Activated CD4-positive, alpha-beta T cell treated with anti-CD3 and anti-CD28 coated beads for 36 hours (primary cell): ENCODE data around the gene PRKAG2. TPM values are rescaled to one million over a fixed set of nuclear protein-coding genes. Genes with fewer than 3 reads are reported as not detected.

Experiments
- ATAC-seq: fragments of 200-7000 bp; cut with Tn5 transposase; one replicate; pipeline ENCODE4 v1.10.0; 2021; ENCODE audit warnings: mild to moderate bottlenecking, moderate library complexity
- CTCF ChIA-PET: fragments of 350-600 bp; sonication (Branson Sonifier 250); formaldehyde crosslinking; loops from one replicate; lab custom pipeline; 2021; ENCODE audit warnings: antibody characterized with exemption; lab: Charles Lee
- POLR2A ChIA-PET: fragments of 350-600 bp; sonication (Branson Sonifier 250); formaldehyde crosslinking; loops from one replicate; lab custom pipeline; 2021; ENCODE audit warnings: antibody characterized with exemption, inconsistent platforms; lab: Charles Lee
- DNase-seq: peaks from one replicate; pipeline ENCODE4 v3.0.0-alpha.2; 2020
- H3K27ac Mint-ChIP-seq: one replicate; pipeline ENCODE4 v1.8.0; 2021; ENCODE audit warnings: mixed read lengths
- H3K27me3 Mint-ChIP-seq: one replicate; pipeline ENCODE4 v1.8.0; 2021; ENCODE audit warnings: mixed read lengths
- H3K36me3 Mint-ChIP-seq: one replicate; pipeline ENCODE4 v1.8.0; 2021; ENCODE audit warnings: low read depth, mixed read lengths
- H3K4me1 Mint-ChIP-seq: one replicate; pipeline ENCODE4 v1.8.0; 2021; ENCODE audit warnings: mixed read lengths
- H3K4me3 Mint-ChIP-seq: one replicate; pipeline ENCODE4 v1.8.0; 2021; ENCODE audit warnings: mild to moderate bottlenecking, moderate library complexity, mixed read lengths
- H3K9me3 Mint-ChIP-seq: one replicate; pipeline ENCODE4 v1.8.0; 2021; ENCODE audit warnings: low read depth, mixed read lengths
- intact Hi-C, 2 experiments: fragments of 100-400 bp; cut with DNase I in 1 of 2; cut with micrococcal nuclease in 1 of 2; formaldehyde crosslinking; loops; one replicate each; pipeline versions ENCODE4 v1.14.2 to v1.15.1; 2022 to 2024; cut with DNase I, micrococcal nuclease
- total RNA-seq, 2 experiments: library from RNA; stranded (reverse); gene quantifications; one replicate each; pipeline ENCODE4 v1.2.3, GENCODE V29; 2021

Gene PRKAG2
- total RNA-seq, 2 experiments from 2014 or later, result 19.6 to 21.5 TPM

DNA sequence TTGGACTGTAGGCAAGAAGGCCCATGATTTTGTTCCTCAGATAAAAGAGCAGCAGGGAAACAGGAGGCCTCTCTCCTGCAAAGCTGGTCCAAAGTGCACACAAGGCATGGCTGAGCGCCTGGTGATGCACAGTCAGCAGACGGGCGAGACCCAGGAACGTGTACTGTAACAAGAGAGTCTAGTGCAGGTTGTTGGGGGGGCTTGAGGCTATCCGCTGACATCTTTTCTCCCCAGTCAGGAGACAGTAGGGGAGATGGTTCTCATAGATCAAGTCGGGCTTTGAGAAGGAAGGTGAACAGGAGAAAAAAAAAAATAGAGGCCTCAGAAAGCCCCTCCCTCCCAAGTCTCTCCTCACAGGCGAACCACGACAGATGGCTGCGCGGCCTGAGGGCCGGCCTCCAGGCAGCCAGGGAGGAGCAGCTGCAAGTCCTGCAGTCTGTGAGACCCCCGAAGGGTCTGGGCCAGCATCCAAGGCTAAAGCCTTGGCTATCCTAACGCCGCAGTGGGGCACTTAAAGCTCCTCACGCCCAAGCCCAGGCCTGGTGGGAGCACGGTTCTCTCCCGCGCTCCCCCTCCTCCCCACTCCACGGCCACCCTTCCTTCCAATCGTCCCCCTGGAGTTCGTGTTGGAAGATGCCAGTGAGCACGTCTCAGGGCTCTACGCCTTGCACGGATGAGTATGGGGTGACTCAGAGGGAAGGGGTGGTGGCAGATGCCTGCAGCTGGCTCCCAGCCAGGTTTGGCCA, 68.3 kb downstream of the PRKAG2 start:
- H3K36me3 Mint-ChIP-seq, result no peaks in the 10 kb centered on the region
- H3K27me3 Mint-ChIP-seq, result no peaks in the 10 kb centered on the region
- no peak for ATAC-seq
- peaks cover 2% of the 10 kb centered on the region for H3K4me1 Mint-ChIP-seq
- H3K27ac Mint-ChIP-seq, result no peak overlapping the region
- no peaks in the 10 kb centered on the region for H3K9me3 Mint-ChIP-seq
- H3K4me3 Mint-ChIP-seq, result no peak overlapping the region
- intact Hi-C loops, result no loop called here
- CTCF ChIA-PET, result no interaction called here
- POLR2A ChIA-PET, result interaction anchor here (0.7 kb wide), 1 partner anchor 22 kb away, joined by 3 read pairs; no protein-coding TSS in a partner anchor
- no peak for DNase-seq

DNA sequence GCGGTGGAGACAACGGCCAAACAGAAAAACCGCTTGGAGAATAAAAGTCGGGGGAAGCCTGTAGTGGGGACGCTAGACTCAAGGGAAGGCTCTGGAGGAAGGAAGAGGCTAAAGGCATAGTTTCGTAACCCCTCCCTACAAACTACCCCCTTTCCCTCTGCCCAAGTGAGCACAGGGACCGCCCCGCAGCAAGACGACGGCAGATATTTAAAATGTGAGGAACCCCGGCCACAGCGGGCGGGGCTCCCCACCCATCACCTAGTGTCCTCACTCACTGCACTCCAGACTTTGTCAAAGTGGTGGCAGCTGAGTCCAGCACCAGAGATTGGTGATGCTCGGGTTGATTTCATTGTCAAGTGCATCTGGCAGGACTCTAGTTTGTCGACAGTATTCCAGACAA, 69.1 kb downstream of the PRKAG2 start:
- CTCF ChIA-PET, result no interaction called here
- ATAC-seq (no peak), DNase-seq (no peak)
- no peaks in the 10 kb centered on the region for H3K9me3 Mint-ChIP-seq
- H3K27ac Mint-ChIP-seq, result no peak overlapping the region
- POLR2A ChIA-PET, result interaction anchor here (0.7 kb wide), 1 partner anchor 21 kb away, joined by 3 read pairs; no protein-coding TSS in a partner anchor
- no peaks in the 10 kb centered on the region for H3K36me3 Mint-ChIP-seq
- no peaks in the 10 kb centered on the region for H3K27me3 Mint-ChIP-seq
- H3K4me1 Mint-ChIP-seq, result no peaks in the 10 kb centered on the region
- intact Hi-C loops, result no loop called here
- H3K4me3 Mint-ChIP-seq, result no peak overlapping the region

DNA sequence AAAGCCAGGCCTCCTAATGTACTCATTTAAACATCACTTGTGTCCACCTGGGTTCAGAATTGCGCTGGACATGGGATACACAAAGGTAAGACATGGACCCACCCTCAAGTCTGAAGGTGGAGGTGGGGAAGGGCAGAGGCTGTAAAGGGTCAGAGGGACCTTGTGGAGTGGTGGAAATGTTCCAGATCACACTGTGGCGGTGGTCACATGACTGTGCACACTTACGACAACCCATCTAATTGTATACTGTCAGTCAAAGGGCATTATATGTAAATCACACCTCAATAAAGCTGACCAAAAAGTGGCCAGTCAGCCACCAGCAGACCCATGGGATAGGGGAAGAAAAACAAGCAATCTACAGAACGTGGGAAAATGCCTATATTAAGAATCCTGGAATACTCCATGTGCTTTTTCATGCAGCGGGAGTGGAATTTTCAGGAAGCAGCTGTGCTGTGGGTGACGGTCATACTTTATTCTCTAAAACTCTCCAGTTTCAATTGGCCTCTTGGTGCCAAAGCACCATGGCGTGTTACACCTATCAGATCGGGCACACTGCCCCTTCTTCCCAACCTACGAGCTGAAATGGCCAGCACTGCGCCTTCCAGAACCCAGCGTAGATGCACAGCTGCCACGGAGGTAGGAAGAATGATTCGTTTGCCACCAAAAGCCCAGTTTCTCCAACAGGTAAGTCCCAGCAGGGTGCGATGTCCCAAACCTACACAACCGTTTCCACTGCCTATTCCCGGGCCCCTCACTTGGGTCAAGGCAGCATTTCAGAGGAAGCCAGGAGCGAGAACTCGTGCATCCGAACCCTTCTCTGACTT, 69.8 kb downstream of the PRKAG2 start:
- Mint-ChIP-seq H3K27me3 (no peaks in the 10 kb centered on the region), H3K4me3 (no peak overlapping the region)
- CTCF ChIA-PET, result interaction anchor here (1.7 kb wide), 1 partner anchor 25 kb away, joined by 5 read pairs; no protein-coding TSS in a partner anchor

DNA sequence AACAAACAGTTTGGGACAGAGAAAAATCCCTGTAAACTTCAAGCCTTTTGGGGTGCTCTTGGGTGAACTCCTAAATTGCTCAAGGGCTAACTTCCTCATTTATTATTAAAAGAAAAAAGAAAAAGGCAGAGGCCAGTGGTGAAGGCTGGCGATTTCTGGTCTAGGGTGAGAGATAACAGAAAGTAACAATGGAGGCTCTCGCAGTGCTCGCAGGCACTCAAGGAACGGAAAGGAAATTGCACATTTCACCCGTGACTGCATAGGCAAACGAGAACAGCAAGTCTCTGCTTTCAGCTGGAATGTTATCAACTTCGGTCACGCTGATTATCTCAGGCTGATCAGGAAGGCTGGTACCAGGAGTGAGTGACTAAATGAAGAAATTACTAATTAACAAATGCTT, 70.7 kb downstream of the PRKAG2 start:
- ChIA-PET POLR2A (no interaction called here), CTCF (interaction anchor here (0.7 to 1.7 kb wide), 2 partner anchors 9 to 24 kb away, joined by 3 to 5 read pairs; no protein-coding TSS in a partner anchor)
- no peak for ATAC-seq
- Mint-ChIP-seq H3K27me3 (no peaks in the 10 kb centered on the region), H3K27ac (no peak overlapping the region), H3K9me3 (no peaks in the 10 kb centered on the region), H3K4me1 (no peaks in the 10 kb centered on the region), H3K36me3 (no peaks in the 10 kb centered on the region), H3K4me3 (no peak overlapping the region)
- no peak for DNase-seq
- intact Hi-C loops, result no loop called here

More for the DNA sequence above, 69.8 kb downstream of the PRKAG2 start:
- intact Hi-C loops, result no loop called here
- DNase-seq (no peak), ATAC-seq (no peak)
- Mint-ChIP-seq H3K36me3 (no peaks in the 10 kb centered on the region), H3K9me3 (no peaks in the 10 kb centered on the region), H3K4me1 (no peaks in the 10 kb centered on the region), H3K27ac (no peak overlapping the region)
- POLR2A ChIA-PET, result interaction anchor here (0.7 kb wide), 1 partner anchor 20 kb away, joined by 3 read pairs; no protein-coding TSS in a partner anchor

DNA sequence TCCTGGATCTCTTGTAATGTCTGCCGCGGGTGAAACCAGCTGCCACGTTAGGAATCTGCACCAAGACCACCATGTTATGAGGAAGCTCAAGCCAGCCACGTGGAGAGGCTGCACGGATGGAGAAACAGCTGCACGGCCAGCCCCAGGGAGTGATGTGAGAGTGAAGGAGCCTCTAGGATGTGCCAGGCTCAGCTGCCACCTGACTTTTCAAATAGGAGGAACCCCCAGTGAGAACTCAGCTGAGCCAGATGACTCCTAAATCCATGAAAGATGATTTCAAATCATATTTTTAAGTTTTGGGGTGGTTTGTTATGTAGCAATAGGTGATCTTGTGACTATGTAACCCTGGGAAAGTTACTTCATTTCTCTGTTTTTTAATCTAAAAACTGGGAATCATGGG, 71.7 kb downstream of the PRKAG2 start:
- DNase-seq (no peak), ATAC-seq (no peak)
- POLR2A ChIA-PET, result no interaction called here
- H3K27me3 Mint-ChIP-seq, result no peaks in the 10 kb centered on the region
- intact Hi-C loops, result no loop called here
- no peaks in the 10 kb centered on the region for H3K36me3 Mint-ChIP-seq
- H3K4me3 Mint-ChIP-seq, result no peak overlapping the region
- H3K4me1 Mint-ChIP-seq, result no peaks in the 10 kb centered on the region
- H3K27ac Mint-ChIP-seq, result no peak overlapping the region
- CTCF ChIA-PET, result interaction anchor here (1.7 kb wide), 1 partner anchor 23 kb away, joined by 5 read pairs; no protein-coding TSS in a partner anchor
- no peaks in the 10 kb centered on the region for H3K9me3 Mint-ChIP-seq

DNA sequence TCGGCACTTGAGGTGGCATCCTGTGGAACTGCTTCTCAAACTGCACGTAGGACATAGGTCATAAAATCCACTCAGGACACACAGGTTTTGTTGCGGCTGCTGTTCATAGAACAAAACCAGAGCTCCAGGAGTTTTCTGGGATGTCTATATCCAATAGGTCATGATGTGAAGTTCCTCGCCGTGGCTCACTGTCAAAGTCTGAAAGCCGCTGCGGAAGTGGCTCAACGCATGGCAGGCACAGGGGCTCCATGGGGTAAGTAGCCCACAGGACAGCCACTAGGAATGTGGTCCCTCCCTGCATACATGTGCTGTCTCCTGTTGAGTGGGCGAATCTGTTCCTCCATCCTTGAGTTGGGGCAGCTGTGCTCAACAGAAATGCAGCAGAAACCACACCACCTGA, 72.2 kb downstream of the PRKAG2 start:
- Mint-ChIP-seq H3K4me3 (no peak overlapping the region), H3K4me1 (no peaks in the 10 kb centered on the region), H3K9me3 (no peaks in the 10 kb centered on the region), H3K27ac (no peak overlapping the region), H3K36me3 (no peaks in the 10 kb centered on the region), H3K27me3 (no peaks in the 10 kb centered on the region)
- DNase-seq, result no peak
- CTCF ChIA-PET, result no interaction called here
- intact Hi-C loops, result no loop called here
- no peak for ATAC-seq
- POLR2A ChIA-PET, result no interaction called here

DNA sequence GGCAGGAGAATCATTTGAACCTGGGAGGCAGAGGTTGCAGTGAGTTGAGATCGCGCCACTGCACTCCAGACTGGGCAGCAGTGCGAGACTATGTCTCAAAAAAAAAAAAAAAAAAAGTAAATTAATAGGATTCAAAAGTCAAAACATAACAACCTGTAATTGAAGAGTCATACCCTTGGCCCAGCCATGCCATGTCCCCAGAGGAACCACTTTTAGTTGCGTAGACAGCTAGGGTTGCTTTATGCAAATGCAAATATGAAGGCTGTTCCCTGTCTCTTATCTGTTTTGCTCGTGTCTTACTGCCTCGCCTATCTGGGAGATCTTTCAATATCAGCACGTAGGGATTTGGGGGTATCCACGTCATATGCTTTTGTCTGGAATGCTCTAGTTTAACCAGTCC, 73.1 kb downstream of the PRKAG2 start:
- H3K36me3 Mint-ChIP-seq, result no peaks in the 10 kb centered on the region
- H3K27me3 Mint-ChIP-seq, result no peaks in the 10 kb centered on the region
- H3K27ac Mint-ChIP-seq, result no peak overlapping the region
- no peak overlapping the region for H3K4me3 Mint-ChIP-seq
- DNase-seq (no peak), ATAC-seq (no peak)
- H3K9me3 Mint-ChIP-seq, result no peaks in the 10 kb centered on the region
- POLR2A ChIA-PET, result no interaction called here
- CTCF ChIA-PET, result no interaction called here
- intact Hi-C loops, result no loop called here
- H3K4me1 Mint-ChIP-seq, result no peaks in the 10 kb centered on the region

DNA sequence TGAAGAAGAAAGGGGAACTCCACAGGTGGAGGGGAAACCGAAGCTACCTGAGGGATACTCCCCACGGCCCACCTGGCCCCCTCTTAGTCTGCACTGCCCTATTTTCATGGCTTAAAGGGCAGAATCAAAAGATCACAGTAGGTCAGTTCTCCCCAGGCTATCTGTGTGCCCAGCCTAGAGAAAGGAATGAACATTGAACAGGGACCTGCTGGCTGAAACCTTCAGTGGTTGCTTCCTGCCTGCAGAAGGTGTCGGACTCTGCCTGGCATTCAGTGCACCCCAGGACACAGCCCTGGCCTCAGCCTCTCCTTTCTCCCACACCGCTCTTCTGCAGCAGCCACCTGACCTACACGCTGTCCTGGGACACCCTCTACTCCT, 74.5 kb downstream of the PRKAG2 start:
- Mint-ChIP-seq H3K27me3 (no peaks in the 10 kb centered on the region), H3K36me3 (no peaks in the 10 kb centered on the region)
- CTCF ChIA-PET, result no interaction called here

DNA sequence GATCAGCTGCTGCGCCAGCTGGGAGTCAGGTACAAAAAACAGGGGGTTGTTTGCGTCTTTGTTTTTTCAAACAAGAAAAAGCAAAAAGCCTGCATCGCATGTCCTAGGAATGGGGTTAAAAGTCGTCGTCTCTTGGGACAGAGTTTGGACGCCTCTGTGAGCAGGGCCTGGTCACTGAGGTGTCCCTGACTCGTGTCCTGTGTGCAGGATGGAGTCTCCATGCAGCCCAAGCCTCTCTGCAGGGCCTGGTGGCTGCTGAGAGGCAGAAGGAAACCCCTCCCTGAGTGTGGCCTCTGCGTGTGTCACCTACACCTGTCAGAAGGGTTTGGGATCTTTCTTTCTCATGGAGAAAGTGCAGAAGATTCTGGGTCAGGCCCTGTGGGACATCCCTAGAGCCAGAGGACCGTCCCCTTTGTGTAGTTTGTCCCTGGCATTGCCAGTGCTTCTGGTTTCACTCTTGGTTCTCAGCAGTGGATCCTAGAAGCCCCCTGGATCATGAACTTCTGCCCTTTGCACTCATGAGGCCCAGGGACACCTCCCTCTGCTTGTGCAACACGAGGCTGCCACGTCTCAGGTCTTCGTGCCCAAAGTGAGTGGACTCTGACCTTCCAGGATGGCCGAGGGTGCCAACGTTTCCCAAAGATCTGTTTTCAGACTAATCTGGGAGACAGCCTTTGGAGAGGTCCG, 75.0 kb downstream of the PRKAG2 start:
- POLR2A ChIA-PET, result no interaction called here
- intact Hi-C loops, result no loop called here
- CTCF ChIA-PET, result no interaction called here
- no peak for DNase-seq
- H3K9me3 Mint-ChIP-seq, result no peaks in the 10 kb centered on the region
- no peak overlapping the region for H3K4me3 Mint-ChIP-seq
- H3K27me3 Mint-ChIP-seq, result no peaks in the 10 kb centered on the region
- no peaks in the 10 kb centered on the region for H3K36me3 Mint-ChIP-seq
- ATAC-seq, result no peak
- no peak overlapping the region for H3K27ac Mint-ChIP-seq
- peaks cover 6% of the 10 kb centered on the region for H3K4me1 Mint-ChIP-seq

More for the DNA sequence above, 74.5 kb downstream of the PRKAG2 start:
- H3K9me3 Mint-ChIP-seq, result no peaks in the 10 kb centered on the region
- ATAC-seq (no peak), DNase-seq (no peak)
- peaks cover 3% of the 10 kb centered on the region for H3K4me1 Mint-ChIP-seq
- intact Hi-C loops, result no loop called here
- POLR2A ChIA-PET, result no interaction called here
- H3K4me3 Mint-ChIP-seq, result no peak overlapping the region
- no peak overlapping the region for H3K27ac Mint-ChIP-seq

DNA sequence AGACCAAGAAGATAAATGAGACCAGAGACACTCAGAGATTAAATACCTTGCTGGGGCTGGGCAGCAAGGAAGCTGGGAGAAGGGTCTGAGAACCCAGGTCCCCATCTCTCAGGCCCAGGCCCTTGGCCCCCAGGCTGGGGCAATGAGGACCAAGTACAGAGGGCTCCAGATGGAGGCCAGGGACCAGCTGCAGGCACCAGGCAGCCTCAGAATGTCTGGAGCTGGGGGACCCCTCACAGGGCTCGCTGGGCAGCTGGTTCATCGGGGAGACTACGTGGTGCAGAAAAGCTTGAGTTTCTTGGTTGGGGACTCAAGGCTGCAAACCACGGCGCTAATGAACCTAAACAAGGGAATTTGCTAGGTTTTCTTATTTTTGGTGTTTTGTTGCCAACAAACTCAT, 75.6 kb downstream of the PRKAG2 start:
- Mint-ChIP-seq H3K27me3 (no peaks in the 10 kb centered on the region), H3K27ac (no peak overlapping the region), H3K4me3 (no peak overlapping the region), H3K36me3 (no peaks in the 10 kb centered on the region), H3K9me3 (no peaks in the 10 kb centered on the region), H3K4me1 (peaks cover 12% of the 10 kb centered on the region)
- ChIA-PET POLR2A (no interaction called here), CTCF (interaction anchor here (0.6 kb wide), 1 partner anchor 110 kb away, joined by 3 read pairs; no protein-coding TSS in a partner anchor)
- intact Hi-C loops, result no loop called here
- ATAC-seq (no peak), DNase-seq (no peak)

DNA sequence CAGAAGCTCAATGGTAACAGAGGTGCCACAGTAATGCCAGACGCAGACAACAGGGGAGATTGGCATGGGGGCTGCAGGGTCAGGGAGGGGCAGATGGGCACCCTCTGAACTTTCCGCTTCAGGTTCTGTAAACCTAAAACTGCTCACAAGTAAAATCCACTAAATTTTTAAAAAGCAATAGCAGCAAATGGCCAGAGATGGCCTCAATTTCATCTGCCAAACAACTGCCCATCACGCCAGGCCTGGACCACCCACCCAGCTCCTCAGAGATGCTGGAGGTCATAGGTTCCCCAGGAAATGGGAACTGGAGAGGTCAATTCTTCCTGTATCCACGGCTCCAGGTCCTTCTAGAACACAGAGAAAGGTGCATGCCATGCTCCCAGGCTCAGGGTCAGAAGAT, 76.1 kb downstream of the PRKAG2 start:
- Mint-ChIP-seq H3K27ac (no peak overlapping the region), H3K4me3 (no peak overlapping the region), H3K4me1 (peaks cover 16% of the 10 kb centered on the region), H3K27me3 (no peaks in the 10 kb centered on the region), H3K36me3 (no peaks in the 10 kb centered on the region), H3K9me3 (no peaks in the 10 kb centered on the region)
- no peak for DNase-seq
- intact Hi-C loops, result no loop called here
- ChIA-PET CTCF (interaction anchor here (0.6 kb wide), 1 partner anchor 110 kb away, joined by 3 read pairs; no protein-coding TSS in a partner anchor), POLR2A (no interaction called here)
- ATAC-seq, result no peak
